Stimulated activated CD4-positive, alpha-beta T cell treated with anti-CD3 and anti-CD28 coated beads, Interleukin-15, amount 100 ng/mL, for 1 hour (primary cell): ENCODE measurements around the gene KNCN.

Experiments
- DNase-seq, 2 donors: peaks; one replicate each; pipeline ENCODE4 v3.0.0-alpha.2; 2020; ENCODE audit warnings: low read depth in 1 of 2, low spot score in 1 of 2

KNCN gene

GRCh38 chr1:46544561-46545240 lies 6.7 kb downstream of the KNCN start:
- DNase-seq = no peak

- no peak for DNase-seq
Measured at GRCh38 chr1:46543761-46544560, 7.5 kb downstream of the KNCN start.

GRCh38 chr1:46543382-46543760 lies 8.1 kb downstream of the KNCN start:
- no peak for DNase-seq

DNA sequence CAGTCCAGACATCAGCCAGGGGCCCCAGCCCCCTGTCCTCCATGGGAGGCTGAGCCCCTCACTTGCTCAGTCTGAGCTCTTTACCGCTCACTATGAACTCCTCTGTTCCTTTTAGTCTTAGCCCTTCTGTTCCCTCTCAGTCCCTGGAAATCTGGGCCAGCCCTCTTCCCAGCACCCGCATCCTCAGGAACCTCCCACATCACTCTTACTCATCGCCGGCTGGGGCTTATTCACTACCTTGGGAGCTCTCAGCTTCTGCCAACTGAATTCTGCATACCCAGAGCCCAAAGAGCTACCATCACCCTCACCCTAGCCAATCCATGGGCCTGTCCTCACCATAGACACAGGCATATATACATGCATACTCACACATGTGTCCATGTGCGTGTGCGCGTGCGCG lies 11.5 kb downstream of the KNCN start:
- no peak for DNase-seq

DNA sequence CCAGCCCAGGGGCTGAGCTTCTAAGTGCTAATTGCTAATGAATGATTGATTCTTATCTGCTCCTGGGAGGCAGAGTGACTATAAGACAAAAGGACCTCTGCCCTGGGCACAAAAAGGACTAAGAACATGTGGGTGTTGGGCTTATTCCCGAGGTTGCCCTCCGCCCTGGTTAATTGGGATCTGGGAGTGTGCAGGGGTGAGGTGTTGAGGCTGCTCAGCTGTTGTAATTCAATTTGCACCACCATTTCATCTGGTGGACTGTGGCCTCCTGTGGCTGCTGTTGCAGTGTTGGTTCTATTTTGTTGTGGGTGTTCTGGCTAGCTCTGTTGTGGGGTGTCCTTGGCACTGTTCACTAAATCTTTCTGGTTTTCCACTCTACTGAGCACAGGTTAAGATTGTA lies 13.3 kb downstream of the KNCN start:
- no peak for DNase-seq

GRCh38 chr1:46537651-46538050 lies 13.8 kb downstream of the KNCN start:
- no peak for DNase-seq

DNA sequence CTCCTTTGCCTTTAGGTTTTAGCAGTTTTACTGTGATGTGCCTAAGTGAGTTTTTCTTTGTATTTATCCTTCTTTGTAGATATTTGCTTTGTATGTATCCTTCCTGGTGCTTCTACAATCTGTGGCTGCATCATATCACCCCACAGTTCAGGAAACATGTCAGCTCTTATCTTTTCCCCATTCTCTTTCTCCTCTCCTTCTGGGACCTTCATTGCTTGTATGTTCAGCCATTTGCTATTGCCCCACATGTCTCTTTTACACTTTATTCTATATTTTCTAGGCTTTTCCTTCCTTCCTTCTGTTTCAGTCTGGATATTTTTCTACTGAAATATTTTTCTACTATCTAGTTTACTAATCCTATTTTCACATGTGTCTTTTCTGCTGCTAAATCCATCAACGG lies 14.9 kb downstream of the KNCN start:
- DNase-seq = no peak

GRCh38 chr1:46535063-46535462 lies 16.4 kb downstream of the KNCN start:
- DNase-seq = no peak

DNA sequence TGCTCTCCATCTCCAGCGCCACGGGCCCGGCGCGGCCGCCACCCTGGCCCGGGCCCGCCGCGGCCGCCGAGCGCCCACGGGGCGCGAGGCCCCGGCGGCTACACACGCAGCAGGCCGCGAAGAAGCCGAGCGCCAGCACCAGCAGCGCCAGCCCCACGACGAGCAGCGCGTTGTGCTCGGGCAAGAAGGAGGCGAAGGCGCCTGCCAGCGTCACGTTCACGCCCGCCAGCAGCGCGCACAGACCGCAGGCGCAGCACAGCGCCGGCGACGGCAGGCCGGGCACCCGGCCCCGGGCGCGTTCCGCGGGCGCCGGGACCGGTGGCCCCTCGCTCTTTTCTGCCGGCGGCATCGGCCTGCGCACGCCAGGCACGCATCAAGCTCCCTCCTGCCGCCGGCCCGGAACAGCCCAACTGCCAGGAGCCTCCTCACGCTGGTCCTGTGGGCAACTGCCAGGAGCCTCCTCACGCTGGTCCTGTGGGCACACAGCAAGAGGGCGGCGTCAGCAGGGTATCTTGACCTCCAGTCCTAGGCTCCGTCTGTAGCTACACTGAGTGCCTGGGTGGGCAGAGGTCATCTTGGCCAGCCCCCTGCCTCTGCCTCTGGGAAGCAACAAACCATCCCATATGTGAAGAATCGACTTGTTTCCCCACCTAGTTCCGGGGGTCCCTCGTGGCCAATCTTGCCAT lies 18.1 kb downstream of the KNCN start:
- peak; percentile 19 to 20 for DNase-seq

DNA sequence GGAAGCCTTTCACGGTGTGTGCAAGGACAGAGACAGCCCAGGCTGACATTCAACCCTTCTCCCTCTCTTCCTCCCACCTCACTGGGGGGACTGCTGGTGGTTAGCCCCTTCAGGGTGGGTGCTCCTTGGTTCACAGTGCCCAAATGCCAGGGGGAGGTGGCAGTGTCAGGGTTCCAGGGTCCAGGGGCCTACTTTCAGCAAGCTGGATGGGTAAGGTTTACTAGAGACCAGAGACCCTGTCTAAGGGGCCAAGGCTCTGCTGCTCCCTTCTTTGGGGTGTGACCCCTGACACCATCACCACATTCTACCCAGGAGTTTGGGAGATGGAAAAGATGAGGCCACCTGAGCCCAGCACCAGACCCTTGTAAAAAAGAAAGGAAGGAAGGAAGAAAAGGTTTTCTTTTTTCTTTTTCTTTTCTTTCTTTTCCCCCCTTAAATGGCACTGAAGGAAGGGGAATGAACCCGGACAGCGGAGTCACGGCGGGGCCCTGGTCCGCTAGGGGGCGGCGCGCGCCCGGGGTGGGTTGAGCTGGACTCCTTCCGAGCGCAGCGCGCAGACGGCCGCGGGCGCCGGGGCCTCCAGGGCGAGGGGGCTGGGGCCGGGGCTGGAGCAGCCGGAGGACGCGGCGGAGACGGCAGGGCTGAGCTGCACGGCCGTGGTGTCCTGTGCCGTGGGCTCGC lies 18.8 kb downstream of the KNCN start:
- DNase-seq = peak; percentile 52 to 70

DNA sequence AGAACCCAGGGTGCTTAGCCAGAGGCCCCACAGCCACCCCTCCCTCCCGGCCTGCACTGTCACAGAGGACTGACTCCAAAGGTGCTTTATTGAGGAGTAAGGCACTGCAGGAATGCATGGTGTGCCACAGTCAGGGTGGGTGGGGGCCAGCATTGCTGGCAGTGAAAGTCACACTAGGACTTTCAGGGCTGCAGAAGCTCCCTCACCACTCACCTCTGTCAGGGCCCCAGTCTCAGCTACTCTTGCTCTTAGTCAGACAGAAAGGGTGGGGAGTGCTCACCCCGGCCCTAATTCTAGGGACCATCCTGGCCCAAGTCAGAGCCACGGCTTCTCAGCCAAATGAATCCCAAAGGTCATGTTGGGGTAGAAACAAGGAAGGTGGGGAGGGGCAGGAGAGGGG lies 19.4 kb downstream of the KNCN start:
- DNase-seq = no peak

- DNase-seq = no peak
Measured at GRCh38 chr1:46530791-46531409, 20.5 kb downstream of the KNCN start.

GRCh38 chr1:46530311-46530710 lies 21.1 kb downstream of the KNCN start:
- no peak for DNase-seq

DNA sequence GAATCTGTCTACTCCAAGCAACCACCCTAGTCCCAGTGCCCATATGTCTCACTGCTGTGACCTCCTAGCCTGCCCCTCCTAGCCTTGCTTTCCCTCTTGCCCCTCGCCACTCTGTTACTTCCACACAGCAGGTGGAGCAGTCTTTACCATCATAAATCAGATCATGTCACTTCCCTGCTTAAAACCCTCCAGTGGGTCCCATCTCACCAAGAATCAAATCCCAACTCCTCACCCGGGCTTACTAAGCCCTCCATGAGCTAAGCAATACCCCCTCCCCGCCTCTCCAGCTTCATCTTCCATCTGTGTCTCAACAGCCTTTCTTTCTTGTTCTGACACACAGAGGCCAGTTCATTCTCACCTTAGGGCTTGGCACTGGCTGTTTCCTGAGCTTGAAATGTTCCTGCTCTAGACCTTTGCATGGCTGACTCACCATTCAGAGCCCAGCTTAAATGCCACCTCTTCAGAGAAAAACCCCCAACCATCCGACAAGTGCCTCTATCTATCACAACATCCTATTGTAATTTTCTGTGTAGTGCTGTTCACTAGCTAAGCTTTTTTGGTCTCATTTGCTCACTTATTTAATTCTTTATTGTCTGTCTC lies 22.3 kb downstream of the KNCN start:
- no peak for DNase-seq

GRCh38 chr1:46528297-46528955 lies 23.0 kb downstream of the KNCN start:
- no peak for DNase-seq

DNA sequence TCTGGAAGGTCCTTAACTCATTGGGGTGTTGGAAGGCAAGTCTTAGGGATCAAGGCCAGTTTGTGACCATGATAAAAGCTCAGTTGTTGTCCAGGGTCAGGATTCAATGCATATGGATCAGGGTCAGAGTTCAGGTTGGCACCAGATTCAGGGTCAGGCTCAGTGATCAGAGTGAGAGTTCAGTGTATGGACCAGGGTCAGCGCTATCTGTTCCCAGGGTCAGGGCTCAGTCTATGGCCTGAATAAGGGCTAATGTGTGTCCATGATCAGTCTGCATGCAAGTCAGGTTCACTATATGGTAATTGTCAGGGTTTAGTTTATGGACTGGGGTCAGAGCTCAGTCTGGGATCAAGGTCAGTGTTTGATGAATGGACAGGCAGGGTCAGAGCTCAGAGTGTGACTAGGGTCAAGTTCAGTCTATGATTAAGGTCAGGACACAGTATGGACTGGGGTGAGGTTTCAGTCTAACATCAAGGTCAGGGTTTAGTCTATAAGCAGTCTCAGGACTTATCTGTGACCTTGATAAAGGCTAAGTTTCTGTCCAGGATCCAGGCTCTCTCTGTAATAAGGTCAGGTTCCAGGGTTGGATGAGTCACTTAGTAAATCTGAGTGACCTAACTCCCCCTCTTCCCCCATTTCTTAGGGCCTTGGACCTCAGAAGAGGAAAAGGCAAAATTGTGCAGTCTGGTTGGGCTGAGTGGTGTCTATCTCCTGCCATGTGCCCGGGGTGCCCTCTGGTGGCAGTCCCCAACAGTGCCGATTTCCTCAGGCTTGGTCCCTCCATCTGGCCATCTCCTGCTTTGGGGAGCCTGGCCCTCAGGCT lies 23.8 kb downstream of the KNCN start:
- peak; percentile 43 to 60 for DNase-seq

GRCh38 chr1:46526691-46527291 lies 24.7 kb downstream of the KNCN start:
- no peak for DNase-seq

DNA sequence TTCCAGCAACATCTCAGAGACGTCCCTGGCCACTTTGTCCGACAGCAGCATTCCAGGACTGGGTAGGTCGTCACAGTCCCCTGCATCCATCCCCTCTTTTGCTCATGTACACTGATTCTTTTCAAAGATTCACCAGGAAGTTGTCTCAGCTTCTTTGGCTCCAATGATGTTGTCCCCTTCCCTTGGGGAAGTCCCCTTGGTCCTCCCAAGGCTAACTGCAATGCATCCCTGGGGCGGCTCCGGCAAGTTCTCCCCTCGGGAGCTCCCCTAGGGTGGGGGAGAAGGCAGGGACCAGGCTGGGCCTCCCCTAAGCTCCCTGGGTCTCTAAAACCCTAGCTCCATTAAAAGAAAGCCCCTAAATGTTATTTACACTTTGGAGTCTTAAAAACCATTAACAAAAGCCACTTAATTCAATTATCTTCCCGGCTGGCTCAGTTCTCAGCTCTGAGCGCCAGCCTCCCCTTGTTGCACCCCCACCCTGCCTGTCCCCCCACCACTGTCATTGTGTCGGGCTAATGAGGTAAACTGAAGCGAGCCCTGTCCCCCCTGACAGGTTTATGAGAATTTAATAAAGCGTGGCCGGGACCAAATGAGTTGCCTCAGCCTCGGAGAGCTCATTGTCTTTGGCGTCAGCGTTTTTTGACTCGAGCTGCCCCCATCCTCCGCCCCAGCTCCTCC lies 25.3 kb downstream of the KNCN start:
- no peak for DNase-seq
